ENCODE results near the gene ASIC2. TPM values are rescaled to one million over a fixed set of nuclear protein-coding genes. Genes with fewer than 3 reads are reported as not detected.

Gene ASIC2
- total RNA-seq, 2 donors from 2014 or later = 3.0 to 3.3 TPM

DNA sequence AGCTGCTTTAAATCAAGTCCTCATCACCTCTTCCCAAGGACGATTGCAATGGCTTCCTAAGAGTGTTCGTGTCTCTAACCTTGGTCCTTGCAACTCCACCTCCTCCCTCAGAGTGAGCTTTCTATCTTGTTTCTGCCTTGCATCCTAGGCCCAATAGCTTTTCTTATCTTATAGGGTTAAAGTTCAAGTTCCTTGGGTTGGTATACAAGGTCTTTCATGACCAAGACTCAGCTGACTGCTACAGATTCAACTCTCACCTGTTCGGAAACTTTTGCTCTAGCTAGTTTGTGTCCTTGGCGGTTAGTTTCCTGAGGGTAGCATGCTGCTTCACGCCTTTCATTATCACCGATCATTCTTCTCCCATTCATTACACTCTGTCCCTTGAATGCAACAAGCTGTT lies 290.8 kb downstream of the ASIC2 start:
- H3K9me3 Mint-ChIP-seq = no peaks in the 10 kb centered on the region
- H3K9me3 ChIP-seq (ENCODE audit: control insufficient read depth, low read length) = no peaks in the 10 kb centered on the region
- H3K4me1 Mint-ChIP-seq = peaks cover 12% of the 10 kb centered on the region
- H3K36me3 Mint-ChIP-seq (ENCODE audit: low read depth) = no peaks in the 10 kb centered on the region
- no peak for TF ChIP-seq CTCF (conservative IDR thresholded peaks at IDR 0.05)
- no peak overlapping the region for H3K27ac ChIP-seq (ENCODE audit: low read depth, low read length)
- no peaks in the 10 kb centered on the region for H3K27me3 ChIP-seq (ENCODE audit: control insufficient read depth, insufficient read depth, low read length, poor library complexity, severe bottlenecking)
- no peaks in the 10 kb centered on the region for H3K4me1 ChIP-seq (ENCODE audit: control insufficient read depth, insufficient read depth, low read length)
- H3K4me3 ChIP-seq (ENCODE audit: low read length) = no peak overlapping the region
- WGBS, 2 experiments (ENCODE audit: insufficient coverage in 1 of 2, insufficient read length in 1 of 2) = 85 to 96% methylated on average over 6 of the region's 6 CpGs
- H3K4me3 Mint-ChIP-seq = no peak overlapping the region
- no peak overlapping the region for H3K27ac Mint-ChIP-seq
- no peaks in the 10 kb centered on the region for H3K36me3 ChIP-seq (ENCODE audit: control insufficient read depth, insufficient read depth, low read length)
- peaks cover 27% of the 10 kb centered on the region for H3K27me3 Mint-ChIP-seq (ENCODE audit: insufficient read depth)
- no peak overlapping the region for H3K9ac ChIP-seq (ENCODE audit: extremely low read depth, low read length, poor library complexity, severe bottlenecking)
- DNase-seq = peak; percentile 26

- Histone ChIP-seq H3K27me3 (ENCODE audit: control insufficient read depth, insufficient read depth, low read length, poor library complexity, severe bottlenecking) (no peaks in the 10 kb centered on the region), H3K9ac (ENCODE audit: extremely low read depth, low read length, poor library complexity, severe bottlenecking) (no peak overlapping the region), H3K4me1 (ENCODE audit: control insufficient read depth, insufficient read depth, low read length) (no peaks in the 10 kb centered on the region), H3K36me3 (ENCODE audit: control insufficient read depth, insufficient read depth, low read length) (no peaks in the 10 kb centered on the region), H3K27ac (ENCODE audit: low read depth, low read length) (no peak overlapping the region), H3K9me3 (ENCODE audit: control insufficient read depth, low read length) (no peaks in the 10 kb centered on the region), H3K4me3 (ENCODE audit: low read length) (no peak overlapping the region)
- TF ChIP-seq CTCF (conservative IDR thresholded peaks at IDR 0.05) = no peak
- Mint-ChIP-seq H3K4me3 (no peak overlapping the region), H3K27ac (no peak overlapping the region), H3K4me1 (peaks cover 19% of the 10 kb centered on the region), H3K27me3 (ENCODE audit: insufficient read depth) (peaks cover 24% of the 10 kb centered on the region), H3K36me3 (ENCODE audit: low read depth) (no peaks in the 10 kb centered on the region), H3K9me3 (no peaks in the 10 kb centered on the region)
- no peak for DNase-seq
- 71 to 72% methylated on average over 3 to 6 of the region's 7 CpGs for WGBS, 2 experiments (ENCODE audit: insufficient coverage in 1 of 2, insufficient read length in 1 of 2)
These were observed 294.2 kb downstream of the ASIC2 start for GRCh38 chr17:32998887-32999228.

DNA sequence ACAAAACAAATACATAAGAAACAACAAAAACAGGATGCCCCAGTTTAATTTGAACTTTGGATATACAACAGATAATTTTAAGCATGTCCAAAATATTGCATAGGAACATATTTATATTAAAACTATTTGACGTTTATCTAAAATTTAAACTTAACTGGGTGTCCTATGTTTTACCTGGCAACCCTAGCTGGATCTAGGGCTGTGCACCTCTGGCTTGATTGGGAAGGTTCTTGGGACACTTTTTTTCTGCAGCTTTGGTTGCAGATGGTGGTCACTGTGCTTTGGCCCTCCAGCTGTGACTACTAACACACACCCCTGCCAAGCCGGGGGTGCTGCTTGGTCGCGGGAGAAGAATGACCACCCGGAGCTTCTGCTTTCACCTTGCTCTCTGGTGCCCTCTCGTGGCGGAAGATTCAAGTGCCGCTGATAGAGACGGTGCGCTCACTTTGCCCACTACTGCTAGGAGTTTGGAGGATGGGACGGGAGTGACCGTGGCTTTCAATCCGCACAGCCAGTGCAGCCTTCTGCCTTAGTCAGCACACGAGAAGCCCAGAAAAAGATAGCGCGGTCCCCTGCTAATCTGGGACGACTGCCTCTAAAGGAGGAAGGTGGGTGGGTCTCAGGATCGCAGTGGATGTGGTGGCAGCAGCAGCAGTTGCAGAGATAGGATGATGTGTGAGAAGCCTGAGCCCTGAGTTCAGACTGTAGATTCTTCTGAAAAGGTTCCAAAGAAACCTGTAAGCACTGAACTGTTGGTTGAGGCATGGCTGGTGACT lies 294.8 kb downstream of the ASIC2 start:
- H3K4me3 Mint-ChIP-seq = peak overlapping the region; percentile 27

More for the DNA sequence above, 294.8 kb downstream of the ASIC2 start:
- Histone ChIP-seq H3K4me1 (ENCODE audit: control insufficient read depth, insufficient read depth, low read length) (no peaks in the 10 kb centered on the region), H3K36me3 (ENCODE audit: control insufficient read depth, insufficient read depth, low read length) (no peaks in the 10 kb centered on the region), H3K9me3 (ENCODE audit: control insufficient read depth, low read length) (no peaks in the 10 kb centered on the region), H3K27ac (ENCODE audit: low read depth, low read length) (no peak overlapping the region), H3K9ac (ENCODE audit: extremely low read depth, low read length, poor library complexity, severe bottlenecking) (no peak overlapping the region), H3K4me3 (ENCODE audit: low read length) (no peak overlapping the region), H3K27me3 (ENCODE audit: control insufficient read depth, insufficient read depth, low read length, poor library complexity, severe bottlenecking) (no peaks in the 10 kb centered on the region)
- TF ChIP-seq CTCF (conservative IDR thresholded peaks at IDR 0.05) = peak; percentile 94
- Mint-ChIP-seq H3K27me3 (ENCODE audit: insufficient read depth) (peaks cover 23% of the 10 kb centered on the region), H3K9me3 (no peaks in the 10 kb centered on the region), H3K27ac (no peak overlapping the region), H3K4me1 (peaks cover 19% of the 10 kb centered on the region), H3K36me3 (ENCODE audit: low read depth) (no peaks in the 10 kb centered on the region)
- WGBS, 2 experiments (ENCODE audit: insufficient coverage in 1 of 2, insufficient read length in 1 of 2) = 4 to 10% methylated on average over 12 to 18 of the region's 18 CpGs
- peak; percentile 98 for DNase-seq

Data from endodermal cell (in vitro differentiated cells).